ENCODE data around the gene ZNF302.

The ZNF302 gene

DNA sequence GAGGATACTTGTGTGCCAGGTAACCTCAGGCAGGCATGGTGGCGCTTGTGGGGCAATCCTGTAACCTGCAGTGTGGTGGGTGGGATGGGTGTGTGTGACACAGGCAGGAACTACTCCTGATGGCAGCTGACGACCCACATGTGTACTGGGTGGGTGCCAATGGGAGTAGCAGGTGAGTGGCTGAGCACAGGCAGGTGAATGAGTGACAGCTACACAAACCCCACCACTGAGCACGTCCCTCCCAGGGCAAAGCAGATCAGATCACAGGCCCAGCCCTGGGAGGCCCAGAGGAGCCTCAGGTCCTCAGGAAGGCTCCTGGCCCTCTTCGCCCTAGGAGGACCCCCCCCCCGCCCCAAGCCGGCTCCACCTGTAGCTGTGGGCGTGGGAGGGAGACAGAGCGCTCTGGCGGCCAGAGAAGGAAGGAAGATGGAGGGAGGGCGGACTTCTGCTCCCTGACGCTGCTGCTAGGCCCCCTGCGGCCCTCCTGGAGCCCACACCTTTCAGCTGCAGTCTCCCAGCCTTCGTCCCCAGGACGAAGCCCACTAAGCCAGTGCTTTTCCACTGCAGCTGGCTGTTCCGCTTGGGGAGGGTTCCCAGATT lies 55.2 kb downstream of the ZNF302 start:
- DNase-seq (ENCODE audit: low read depth), result no peak

GRCh38 chr19:34733266-34733745 lies 55.8 kb downstream of the ZNF302 start:
- no peak for DNase-seq (ENCODE audit: low read depth)

- peak; percentile 77 for DNase-seq (ENCODE audit: low read depth)
These were observed 56.5 kb downstream of the ZNF302 start, which contains the start of gene ZNF181 for GRCh38 chr19:34733746-34734536. Gene ZNF181 (plus strand): TSS chr19:34734243. CDS start chr19:34735038, 795 bp downstream.

GRCh38 chr19:34734537-34735103 lies 57.1 kb downstream of the ZNF302 start:
- no peak for DNase-seq (ENCODE audit: low read depth)
